Ectodermal cell (in vitro differentiated cells): ENCODE results near the gene HYPK. TPM values are rescaled to one million over a fixed set of nuclear protein-coding genes. Genes with fewer than 3 reads are reported as not detected.

Source experiments
- H3K27ac ChIP-seq: 2 replicates; pipeline ENCODE4 v1.7.0; 2013; ENCODE audit warnings: mild to moderate bottlenecking, low read depth, low read length; ENCODE audit not compliant: insufficient read depth, poor library complexity, severe bottlenecking
- H3K27me3 ChIP-seq: 2 replicates; pipeline ENCODE4 v1.7.0; 2013; ENCODE audit warnings: mild to moderate bottlenecking, low read length; ENCODE audit not compliant: insufficient read depth, control insufficient read depth, poor library complexity, severe bottlenecking
- H3K36me3 ChIP-seq: one replicate; pipeline ENCODE4 v1.7.0; 2013; ENCODE audit warnings: low read length; ENCODE audit not compliant: control insufficient read depth, insufficient read depth
- H3K4me1 ChIP-seq: one replicate; pipeline ENCODE4 v1.7.0; 2013; ENCODE audit warnings: low read length; ENCODE audit not compliant: control insufficient read depth, insufficient read depth
- H3K4me3 ChIP-seq: 2 replicates; pipeline ENCODE4 v1.7.0; 2013; ENCODE audit warnings: low read depth, low read length, control low read depth; ENCODE audit not compliant: insufficient read depth
- H3K9me3 ChIP-seq: 2 replicates; pipeline ENCODE4 v1.7.0; 2013; ENCODE audit warnings: mild to moderate bottlenecking, low read length, moderate library complexity; ENCODE audit not compliant: control insufficient read depth
- WGBS, 2 experiments: methylation state at CpG; one replicate each; pipeline ENCODE4 v1.1.7; 2013; ENCODE audit warnings: missing lambda C conversion rate in 2 of 2; 5-methylcytosine and 5-hydroxymethylcytosine counted together
- polyA plus RNA-seq, 4 experiments: library from polyadenylated mRNA; stranded (reverse); fragments of 50-300 nt; gene quantifications; one replicate each; pipeline ENCODE4 v1.2.3, GENCODE V29; 2013

The HYPK gene, protein sequence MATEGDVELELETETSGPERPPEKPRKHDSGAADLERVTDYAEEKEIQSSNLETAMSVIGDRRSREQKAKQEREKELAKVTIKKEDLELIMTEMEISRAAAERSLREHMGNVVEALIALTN
- 10.2 TPM for polyA plus RNA-seq (2013, experiment 1 of 4)
- polyA plus RNA-seq (2013, experiment 2 of 4): 10.4 TPM
- polyA plus RNA-seq (2013, experiment 3 of 4): 5.6 TPM
- 9.1 TPM for polyA plus RNA-seq (2013, experiment 4 of 4)

DNA sequence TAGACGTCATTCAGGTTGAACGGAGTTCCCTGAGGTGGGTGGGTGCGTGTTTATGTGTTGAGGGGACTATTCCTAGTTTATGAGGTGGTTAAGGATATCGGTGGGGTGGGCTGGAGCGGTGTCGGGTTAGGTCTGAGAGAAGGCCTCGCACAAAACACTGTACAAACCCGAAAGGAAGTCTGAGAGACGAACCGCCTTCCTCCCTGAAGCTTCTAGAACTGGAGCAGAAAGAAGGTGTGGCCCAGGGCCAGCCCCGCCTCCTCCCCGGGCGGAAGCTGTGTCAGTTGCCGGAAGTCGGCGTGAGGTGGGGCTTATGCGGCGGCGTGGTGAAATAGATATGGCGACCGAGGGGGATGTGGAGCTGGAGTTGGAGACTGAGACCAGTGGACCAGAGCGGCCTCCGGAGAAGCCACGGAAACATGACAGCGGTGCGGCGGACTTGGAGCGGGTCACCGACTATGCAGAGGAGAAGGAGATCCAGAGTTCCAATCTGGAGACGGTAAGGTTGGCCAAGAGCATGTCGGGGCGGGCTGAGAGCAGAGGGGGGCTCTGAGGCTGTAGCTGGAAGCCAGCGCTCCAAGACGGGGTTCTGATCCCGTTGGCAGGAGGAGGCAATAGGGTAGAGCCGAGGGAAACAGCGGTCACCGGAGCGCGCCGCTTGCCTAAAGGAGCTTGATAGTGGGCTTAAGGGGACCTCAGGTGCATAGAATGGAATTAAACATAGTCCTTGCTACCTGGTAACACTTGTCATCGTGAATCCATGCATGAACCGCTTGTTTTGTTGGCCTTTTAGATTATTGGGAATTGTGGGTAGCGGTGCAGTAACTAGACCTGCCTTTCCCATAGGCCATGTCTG, at the start of gene HYPK:
Gene HYPK (plus strand): TSS at position 314 of the 856 bp plus-strand sequence. CDS start 24 bp downstream, at position 338.
- peaks cover 29% of the 10 kb centered on the region for H3K36me3 ChIP-seq
- peak within 1 kb of the TSS; percentile 71 for H3K4me3 ChIP-seq
- WGBS, 2 experiments: 15% methylated on average over 44 of the region's 44 CpGs
- H3K9me3 ChIP-seq: no peaks in the 10 kb centered on the region
- H3K27me3 ChIP-seq: no peaks in the 10 kb centered on the region
- H3K4me1 ChIP-seq: peaks cover 6% of the 10 kb centered on the region
- H3K27ac ChIP-seq: peak within 1 kb of the TSS; percentile 78

DNA sequence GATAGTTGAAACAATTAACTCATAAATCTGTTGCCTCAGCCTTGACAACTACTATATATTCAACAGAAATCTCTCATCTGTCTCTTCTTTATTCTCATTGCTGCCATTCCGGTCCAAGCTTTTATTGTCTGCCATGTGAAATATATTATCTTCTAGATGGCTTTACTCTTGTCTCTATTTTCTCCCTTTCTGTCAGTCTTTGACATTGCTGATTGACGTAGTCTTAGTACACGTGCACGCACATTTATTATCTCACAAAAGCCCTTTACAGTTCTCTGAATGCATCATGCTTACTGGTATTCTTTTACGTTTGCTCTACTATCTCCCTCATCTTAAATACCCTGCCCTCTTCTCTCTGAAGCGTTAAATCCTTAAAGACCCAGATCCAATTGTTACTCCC, 48.5 kb upstream of the HYPK start:
- no peaks in the 10 kb centered on the region for H3K4me1 ChIP-seq
- no peaks in the 10 kb centered on the region for H3K9me3 ChIP-seq
- H3K4me3 ChIP-seq: no peak overlapping the region
- no peaks in the 10 kb centered on the region for H3K27me3 ChIP-seq
- no peak overlapping the region for H3K27ac ChIP-seq
- 92 to 95% methylated on average over 6 of the region's 6 CpGs for WGBS, 2 experiments
- H3K36me3 ChIP-seq: peaks cover 20% of the 10 kb centered on the region

DNA sequence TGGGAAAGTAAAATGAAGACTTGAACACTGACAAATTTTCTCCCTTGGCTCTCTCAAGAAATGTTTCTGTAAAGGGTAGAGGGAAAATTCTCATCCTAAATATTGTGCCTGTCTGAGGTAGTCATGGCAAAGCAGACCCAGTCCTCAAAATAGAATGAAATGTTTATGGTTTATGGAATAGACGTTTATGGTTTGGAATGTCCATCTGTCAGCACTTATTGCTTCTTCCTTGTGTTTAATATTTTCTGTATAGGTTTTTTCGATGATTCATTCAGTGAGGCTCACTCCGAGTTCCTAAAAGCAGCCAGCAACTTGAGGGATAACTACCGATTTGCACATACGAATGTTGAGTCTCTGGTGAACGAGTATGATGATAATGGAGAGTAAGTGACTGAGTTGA, 37.6 kb upstream of the HYPK start:
- 93 to 96% methylated on average over 6 of the region's 6 CpGs for WGBS, 2 experiments
- Histone ChIP-seq H3K36me3 (peaks cover 71% of the 10 kb centered on the region), H3K27me3 (no peaks in the 10 kb centered on the region)

DNA sequence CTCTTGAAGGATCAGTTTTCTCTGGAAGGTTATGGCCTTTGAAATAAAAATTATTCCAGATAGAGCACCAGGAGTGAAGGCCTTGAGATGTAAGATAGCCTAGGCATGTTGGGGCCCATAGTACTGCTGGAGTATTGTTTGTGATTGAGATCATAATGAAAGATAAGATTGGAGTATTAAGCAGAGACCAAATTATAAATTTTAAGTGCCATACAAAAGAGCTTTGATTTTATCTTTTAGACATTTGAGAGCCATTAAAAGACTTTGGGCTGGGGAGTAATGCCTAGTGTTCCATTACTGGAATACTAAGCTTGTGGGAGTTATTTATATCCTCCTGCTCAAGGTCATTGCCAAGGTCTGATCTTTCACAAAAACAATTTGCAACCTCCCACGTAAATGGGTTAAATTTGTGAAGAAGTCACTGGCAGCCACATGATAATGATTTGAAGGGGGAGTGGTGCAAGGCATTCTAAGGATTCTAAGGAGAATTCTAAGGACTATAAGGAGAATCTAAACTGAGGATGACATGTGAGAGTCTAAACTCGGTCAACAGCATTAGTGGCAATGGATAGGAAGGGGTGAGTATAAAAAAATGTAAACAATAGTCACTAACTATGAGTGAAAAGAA, 36.5 kb upstream of the HYPK start:
- H3K27me3 ChIP-seq: no peaks in the 10 kb centered on the region
- H3K4me1 ChIP-seq: no peaks in the 10 kb centered on the region
- peaks cover 77% of the 10 kb centered on the region for H3K36me3 ChIP-seq
- 97 to 99% methylated on average over 2 of the region's 2 CpGs for WGBS, 2 experiments
- no peak overlapping the region for H3K27ac ChIP-seq
- H3K9me3 ChIP-seq: no peaks in the 10 kb centered on the region
- H3K4me3 ChIP-seq: no peak overlapping the region

More for the DNA sequence above, 37.6 kb upstream of the HYPK start:
- H3K4me3 ChIP-seq: no peak overlapping the region
- no peak overlapping the region for H3K27ac ChIP-seq
- H3K9me3 ChIP-seq: no peaks in the 10 kb centered on the region
- no peaks in the 10 kb centered on the region for H3K4me1 ChIP-seq

DNA sequence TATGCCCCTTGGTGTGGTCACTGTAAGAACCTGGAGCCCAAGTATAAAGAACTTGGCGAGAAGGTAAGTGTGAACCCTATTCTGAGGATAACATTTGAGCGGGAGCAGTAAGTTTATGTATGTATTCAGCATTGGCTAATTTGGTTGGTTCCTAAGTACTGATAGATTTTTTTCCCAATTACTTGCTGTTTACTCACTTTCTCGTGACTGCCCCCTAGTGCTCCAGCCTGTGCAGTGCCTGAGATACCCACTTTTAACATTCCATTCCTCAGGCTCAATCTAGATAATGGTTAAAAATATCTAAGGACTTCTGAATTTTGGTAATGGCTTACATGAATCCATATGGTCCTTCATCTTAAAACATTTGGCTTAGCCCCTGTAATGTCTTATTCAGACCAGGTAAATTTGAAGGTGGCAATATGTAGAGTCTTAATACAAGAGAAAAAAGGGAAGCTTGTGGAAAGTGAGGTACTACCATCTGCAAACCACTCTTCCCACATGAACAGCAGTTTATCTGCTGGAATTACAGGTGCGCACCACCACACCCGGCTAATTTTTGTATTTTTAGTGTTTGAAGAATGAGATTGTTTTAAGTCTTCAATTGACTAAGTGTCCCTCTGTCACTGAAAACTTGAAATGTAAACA, 30.7 kb upstream of the HYPK start:
- no peaks in the 10 kb centered on the region for H3K9me3 ChIP-seq
- WGBS, 2 experiments: 65 to 74% methylated on average over 3 to 5 of the region's 5 CpGs
- no peak overlapping the region for H3K27ac ChIP-seq
- H3K4me3 ChIP-seq: no peak overlapping the region
- no peaks in the 10 kb centered on the region for H3K4me1 ChIP-seq
- peaks cover 70% of the 10 kb centered on the region for H3K36me3 ChIP-seq
- no peaks in the 10 kb centered on the region for H3K27me3 ChIP-seq

DNA sequence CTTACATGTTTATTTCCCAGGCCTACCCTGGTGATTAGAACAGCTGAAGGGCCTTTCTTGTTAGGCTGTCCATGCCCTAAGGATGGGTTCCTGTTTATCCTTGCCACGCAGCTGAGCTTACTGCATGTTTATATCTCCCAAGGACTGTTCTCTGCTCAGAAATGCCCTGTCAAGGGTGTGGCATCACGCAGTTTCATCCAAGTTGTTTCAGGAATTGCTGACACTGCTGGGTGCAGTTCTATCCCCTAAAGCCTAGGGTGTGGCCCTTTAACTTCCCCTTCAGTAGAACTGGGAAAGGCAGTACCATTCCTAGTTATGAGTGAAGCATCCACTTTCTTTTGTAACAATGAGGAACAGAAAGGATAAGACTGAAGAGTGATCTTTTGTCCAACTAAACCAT, 28.6 kb upstream of the HYPK start:
- Histone ChIP-seq H3K9me3 (no peaks in the 10 kb centered on the region), H3K36me3 (peaks cover 49% of the 10 kb centered on the region), H3K4me1 (no peaks in the 10 kb centered on the region), H3K4me3 (no peak overlapping the region), H3K27me3 (peaks cover 15% of the 10 kb centered on the region), H3K27ac (no peak overlapping the region)
- 95 to 97% methylated on average over 2 of the region's 2 CpGs for WGBS, 2 experiments

DNA sequence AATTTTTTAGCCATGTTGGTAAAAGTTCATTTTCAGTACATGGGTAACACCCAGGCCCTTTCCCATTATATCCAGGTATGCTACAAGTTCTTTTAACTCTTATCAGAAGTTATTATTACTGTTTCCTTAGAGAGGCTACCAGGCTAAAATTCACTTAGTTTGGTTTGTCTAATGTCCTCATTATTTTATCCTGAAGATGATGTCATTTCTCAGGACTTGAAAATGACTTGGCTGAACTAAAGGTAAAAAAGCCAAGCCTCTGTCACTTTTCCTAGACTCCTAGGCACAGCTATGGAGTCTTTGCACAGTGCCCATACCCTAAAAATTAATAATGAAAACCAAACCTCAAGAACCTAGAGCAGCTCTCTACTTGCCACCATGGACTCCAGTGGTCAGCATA, 27.8 kb upstream of the HYPK start:
- peaks cover 20% of the 10 kb centered on the region for H3K27me3 ChIP-seq
- peaks cover 42% of the 10 kb centered on the region for H3K36me3 ChIP-seq
- no peaks in the 10 kb centered on the region for H3K9me3 ChIP-seq
- no peaks in the 10 kb centered on the region for H3K4me1 ChIP-seq
- no peak overlapping the region for H3K27ac ChIP-seq
- H3K4me3 ChIP-seq: no peak overlapping the region

DNA sequence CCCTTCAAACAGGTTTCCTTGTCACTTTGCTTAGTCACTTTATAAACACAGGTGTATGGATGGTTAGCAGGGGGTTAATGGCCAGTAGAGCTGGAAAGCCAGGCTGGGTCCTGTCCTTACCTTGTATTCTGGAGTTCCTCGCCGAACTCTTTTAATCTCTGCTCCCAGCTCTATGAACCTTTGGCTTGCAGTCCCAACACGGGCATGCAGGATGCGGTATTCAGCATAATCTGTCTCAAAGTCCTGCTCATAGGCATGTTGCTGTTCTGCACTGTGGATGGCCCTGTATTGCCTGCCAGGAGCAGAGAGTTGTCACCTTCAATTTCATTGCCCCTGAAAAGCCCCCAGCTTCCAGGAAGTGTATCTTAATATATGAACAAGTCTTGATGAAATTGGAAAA, 26.3 kb upstream of the HYPK start:
- Histone ChIP-seq H3K4me1 (no peaks in the 10 kb centered on the region), H3K9me3 (no peaks in the 10 kb centered on the region), H3K4me3 (no peak overlapping the region), H3K27ac (no peak overlapping the region), H3K27me3 (peaks cover 20% of the 10 kb centered on the region), H3K36me3 (peaks cover 30% of the 10 kb centered on the region)
- 88 to 93% methylated on average over 4 of the region's 4 CpGs for WGBS, 2 experiments

DNA sequence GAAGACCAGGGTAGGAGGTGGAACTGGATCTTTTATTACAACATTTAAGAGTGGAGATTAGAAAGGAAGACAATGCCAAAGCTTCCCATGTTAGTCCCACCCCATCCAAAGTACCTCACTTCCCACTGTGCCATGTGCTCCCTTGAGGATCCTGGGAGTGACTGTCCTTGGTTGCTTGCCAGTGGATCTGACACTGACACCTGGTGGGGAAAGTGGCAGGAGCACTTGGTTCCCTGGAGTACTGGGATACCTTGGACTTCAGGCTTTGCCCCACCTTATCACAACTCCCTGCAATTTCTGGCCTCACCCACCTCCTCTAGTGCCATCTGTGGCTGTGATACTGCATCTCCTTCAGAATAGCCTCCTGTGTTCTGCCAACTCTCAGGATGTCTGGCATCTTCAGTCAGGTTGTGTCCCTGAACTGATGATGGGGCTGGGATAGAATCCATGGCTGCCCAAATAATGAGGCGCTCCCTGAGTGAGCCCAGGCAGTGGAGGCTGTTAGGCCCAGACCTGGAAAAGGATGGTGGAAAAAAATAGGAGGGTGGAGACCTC, 24.9 kb upstream of the HYPK start:
- Histone ChIP-seq H3K4me3 (no peak overlapping the region), H3K27ac (no peak overlapping the region), H3K27me3 (peaks cover 20% of the 10 kb centered on the region), H3K4me1 (no peaks in the 10 kb centered on the region), H3K9me3 (no peaks in the 10 kb centered on the region), H3K36me3 (peaks cover 18% of the 10 kb centered on the region)
- WGBS, 2 experiments: 94 to 100% methylated on average over 1 of the region's 1 CpG
